ENCODE measurements around the gene SIPA1L3.

The SIPA1L3 gene

GRCh38 chr19:38046254-38047048 lies 139.4 kb downstream of the SIPA1L3 start:
- no peak overlapping the region for H3K27ac ChIP-seq (ENCODE audit: insufficient read depth in 1 of 2, low read depth in 1 of 2, low read length in 2 of 2, poor library complexity in 1 of 2, severe bottlenecking in 2 of 2)

GRCh38 chr19:38047049-38047438 lies 140.0 kb downstream of the SIPA1L3 start:
- Histone ChIP-seq H3K36me3 (ENCODE audit: control insufficient read depth in 4 of 4, insufficient read depth in 4 of 4, low read length in 3 of 4) (peaks cover 0 to 3% (median 1%) of the 10 kb centered on the region in 4 experiments), H3K9me3 (ENCODE audit: control extremely low read depth in 1 of 5, control insufficient read depth in 4 of 5, insufficient read depth in 2 of 5, low read depth in 1 of 5, low read length in 4 of 5) (peaks cover 0 to 1% (median 0%) of the 10 kb centered on the region in 5 experiments), H3K27me3 (replicated peaks in 2 of 5; ENCODE audit: control insufficient read depth in 4 of 5, insufficient read depth in 5 of 5, low read length in 4 of 5) (no peaks in the 10 kb centered on the region), H3K27ac (ENCODE audit: insufficient read depth in 1 of 2, low read depth in 1 of 2, low read length in 2 of 2, poor library complexity in 1 of 2, severe bottlenecking in 2 of 2) (no peak overlapping the region), H3K4me3 (ENCODE audit: control insufficient read depth in 1 of 7, extremely low read depth in 1 of 7, insufficient read depth in 4 of 7, low read depth in 2 of 7, low read length in 6 of 7) (no peak overlapping the region), H3K4me1 (ENCODE audit: control extremely low read depth in 1 of 4, control insufficient read depth in 4 of 4, insufficient read depth in 4 of 4, low read length in 3 of 4) (peaks cover 6 to 61% (median 47%) of the 10 kb centered on the region in 4 experiments)
- ChIA-PET POLR2A (no interaction called here), CTCF (interaction anchor here (0.9 to 3.9 kb wide), 5 partner anchors 11 to 145 kb away, joined by 3 to 21 read pairs (median 4); partner anchors contain the start of genes SIPA1L3 and WDR87)
- DNase-seq, result peak in 2 of 3 donors; percentile 38 to 52
- WGBS (ENCODE audit: insufficient coverage), result 40% methylated on average over 2 of the region's 8 CpGs

More at GRCh38 chr19:38046254-38047048, 139.4 kb downstream of the SIPA1L3 start:
- Histone ChIP-seq H3K4me1 (ENCODE audit: control extremely low read depth in 1 of 4, control insufficient read depth in 4 of 4, insufficient read depth in 4 of 4, low read length in 3 of 4) (peaks cover 6 to 61% (median 47%) of the 10 kb centered on the region in 4 experiments), H3K27me3 (replicated peaks in 2 of 5; ENCODE audit: control insufficient read depth in 4 of 5, insufficient read depth in 5 of 5, low read length in 4 of 5) (no peaks in the 10 kb centered on the region), H3K36me3 (ENCODE audit: control insufficient read depth in 4 of 4, insufficient read depth in 4 of 4, low read length in 3 of 4) (no peaks in the 10 kb centered on the region), H3K9me3 (ENCODE audit: control extremely low read depth in 1 of 5, control insufficient read depth in 4 of 5, insufficient read depth in 2 of 5, low read depth in 1 of 5, low read length in 4 of 5) (no peaks in the 10 kb centered on the region), H3K4me3 (ENCODE audit: control insufficient read depth in 1 of 7, extremely low read depth in 1 of 7, insufficient read depth in 4 of 7, low read depth in 2 of 7, low read length in 6 of 7) (no peak overlapping the region)
- ChIA-PET POLR2A (no interaction called here), CTCF (interaction anchor here (0.6 to 3.9 kb wide), 4 partner anchors 11 to 144 kb away, joined by 3 to 21 read pairs (median 4); no protein-coding TSS in a partner anchor)
- 94% methylated on average over 16 of the region's 21 CpGs for WGBS (ENCODE audit: insufficient coverage)
- peak in 1 of 3 donors; percentile 31 for DNase-seq

GRCh38 chr19:38047641-38048040 lies 140.6 kb downstream of the SIPA1L3 start:
- WGBS (ENCODE audit: insufficient coverage), result 60% methylated on average over 15 of the region's 15 CpGs
- no peak for DNase-seq
- peaks cover 6 to 61% (median 47%) of the 10 kb centered on the region in 4 experiments for H3K4me1 ChIP-seq (ENCODE audit: control extremely low read depth in 1 of 4, control insufficient read depth in 4 of 4, insufficient read depth in 4 of 4, low read length in 3 of 4)
- no peak overlapping the region for H3K4me3 ChIP-seq (ENCODE audit: control insufficient read depth in 1 of 7, extremely low read depth in 1 of 7, insufficient read depth in 4 of 7, low read depth in 2 of 7, low read length in 6 of 7)
- POLR2A ChIA-PET, result no interaction called here
- CTCF ChIA-PET, result interaction anchor here (0.9 to 2.8 kb wide), 6 partner anchors 10 to 146 kb away, joined by 3 to 9 read pairs (median 4); partner anchors contain the start of genes SIPA1L3 and WDR87
- H3K9me3 ChIP-seq (ENCODE audit: control extremely low read depth in 1 of 5, control insufficient read depth in 4 of 5, insufficient read depth in 2 of 5, low read depth in 1 of 5, low read length in 4 of 5), result peaks cover 0 to 3% (median 0%) of the 10 kb centered on the region in 5 experiments
- no peaks in the 10 kb centered on the region for H3K27me3 ChIP-seq (replicated peaks in 2 of 5; ENCODE audit: control insufficient read depth in 4 of 5, insufficient read depth in 5 of 5, low read length in 4 of 5)
- H3K27ac ChIP-seq (ENCODE audit: insufficient read depth in 1 of 2, low read depth in 1 of 2, low read length in 2 of 2, poor library complexity in 1 of 2, severe bottlenecking in 2 of 2), result peak overlapping the region in 1 of 2 experiments; percentile 37
- H3K36me3 ChIP-seq (ENCODE audit: control insufficient read depth in 4 of 4, insufficient read depth in 4 of 4, low read length in 3 of 4), result peaks cover 0 to 5% (median 3%) of the 10 kb centered on the region in 4 experiments

- H3K4me3 ChIP-seq (ENCODE audit: control insufficient read depth in 1 of 7, extremely low read depth in 1 of 7, insufficient read depth in 4 of 7, low read depth in 2 of 7, low read length in 6 of 7), result peak overlapping the region in 4 of 7 experiments; percentile 14 to 40 (median 28)
- ChIA-PET POLR2A (interaction anchor here (1.1 kb wide), 1 partner anchor 18 kb away, joined by 3 read pairs; no protein-coding TSS in a partner anchor), CTCF (interaction anchor here (0.9 to 2.8 kb wide), 10 partner anchors 9 to 150 kb away, joined by 3 to 9 read pairs (median 4); partner anchors contain the start of genes SIPA1L3 and WDR87)
- H3K36me3 ChIP-seq (ENCODE audit: control insufficient read depth in 4 of 4, insufficient read depth in 4 of 4, low read length in 3 of 4), result peaks cover 2 to 9% (median 4%) of the 10 kb centered on the region in 4 experiments
- H3K27me3 ChIP-seq (replicated peaks in 2 of 5; ENCODE audit: control insufficient read depth in 4 of 5, insufficient read depth in 5 of 5, low read length in 4 of 5), result no peaks in the 10 kb centered on the region
- 48% methylated on average over 8 of the region's 10 CpGs for WGBS (ENCODE audit: insufficient coverage)
- peaks cover 6 to 52% (median 43%) of the 10 kb centered on the region in 4 experiments for H3K4me1 ChIP-seq (ENCODE audit: control extremely low read depth in 1 of 4, control insufficient read depth in 4 of 4, insufficient read depth in 4 of 4, low read length in 3 of 4)
- H3K27ac ChIP-seq (ENCODE audit: insufficient read depth in 1 of 2, low read depth in 1 of 2, low read length in 2 of 2, poor library complexity in 1 of 2, severe bottlenecking in 2 of 2), result peak overlapping the region in 1 of 2 experiments; percentile 44
- DNase-seq, result peak; percentile 48 to 81 (median 72)
- H3K9me3 ChIP-seq (ENCODE audit: control extremely low read depth in 1 of 5, control insufficient read depth in 4 of 5, insufficient read depth in 2 of 5, low read depth in 1 of 5, low read length in 4 of 5), result peaks cover 0 to 3% (median 0%) of the 10 kb centered on the region in 5 experiments
Observed at GRCh38 chr19:38049105-38049649, 142.2 kb downstream of the SIPA1L3 start.

GRCh38 chr19:38055010-38055409 lies 148.0 kb downstream of the SIPA1L3 start:
- H3K4me3 ChIP-seq (ENCODE audit: control insufficient read depth in 1 of 7, extremely low read depth in 1 of 7, insufficient read depth in 4 of 7, low read depth in 2 of 7, low read length in 6 of 7), result no peak overlapping the region
- H3K27ac ChIP-seq (ENCODE audit: insufficient read depth in 1 of 2, low read depth in 1 of 2, low read length in 2 of 2, poor library complexity in 1 of 2, severe bottlenecking in 2 of 2), result no peak overlapping the region
- H3K4me1 ChIP-seq (ENCODE audit: control extremely low read depth in 1 of 4, control insufficient read depth in 4 of 4, insufficient read depth in 4 of 4, low read length in 3 of 4), result peaks cover 0 to 36% (median 18%) of the 10 kb centered on the region in 4 experiments
- ChIA-PET CTCF (interaction anchor here (0.9 kb wide), 1 partner anchor 142 kb away, joined by 3 read pairs; no protein-coding TSS in a partner anchor), POLR2A (no interaction called here)
- H3K27me3 ChIP-seq (replicated peaks in 2 of 5; ENCODE audit: control insufficient read depth in 4 of 5, insufficient read depth in 5 of 5, low read length in 4 of 5), result no peaks in the 10 kb centered on the region
- peaks cover 0 to 3% (median 0%) of the 10 kb centered on the region in 5 experiments for H3K9me3 ChIP-seq (ENCODE audit: control extremely low read depth in 1 of 5, control insufficient read depth in 4 of 5, insufficient read depth in 2 of 5, low read depth in 1 of 5, low read length in 4 of 5)
- H3K36me3 ChIP-seq (ENCODE audit: control insufficient read depth in 4 of 4, insufficient read depth in 4 of 4, low read length in 3 of 4), result peaks cover 2 to 13% (median 4%) of the 10 kb centered on the region in 4 experiments
- whole genome bisulfite sequencing (ENCODE audit: insufficient coverage), result 87% methylated on average over 6 of the region's 9 CpGs
- no peak for DNase-seq

- POLR2A ChIA-PET, result no interaction called here
- H3K4me3 ChIP-seq (ENCODE audit: control insufficient read depth in 1 of 7, extremely low read depth in 1 of 7, insufficient read depth in 4 of 7, low read depth in 2 of 7, low read length in 6 of 7), result no peak overlapping the region
- no peak overlapping the region for H3K27ac ChIP-seq (ENCODE audit: insufficient read depth in 1 of 2, low read depth in 1 of 2, low read length in 2 of 2, poor library complexity in 1 of 2, severe bottlenecking in 2 of 2)
- peaks cover 0 to 40% (median 22%) of the 10 kb centered on the region in 4 experiments for H3K4me1 ChIP-seq (ENCODE audit: control extremely low read depth in 1 of 4, control insufficient read depth in 4 of 4, insufficient read depth in 4 of 4, low read length in 3 of 4)
- peaks cover 2 to 13% (median 4%) of the 10 kb centered on the region in 4 experiments for H3K36me3 ChIP-seq (ENCODE audit: control insufficient read depth in 4 of 4, insufficient read depth in 4 of 4, low read length in 3 of 4)
- CTCF ChIA-PET, result interaction anchor here (0.9 kb wide), 1 partner anchor 143 kb away, joined by 3 read pairs; no protein-coding TSS in a partner anchor
- no peaks in the 10 kb centered on the region for H3K27me3 ChIP-seq (replicated peaks in 2 of 5; ENCODE audit: control insufficient read depth in 4 of 5, insufficient read depth in 5 of 5, low read length in 4 of 5)
- no peak for DNase-seq
- WGBS (ENCODE audit: insufficient coverage), result 97% methylated on average over 17 of the region's 18 CpGs
- H3K9me3 ChIP-seq (ENCODE audit: control extremely low read depth in 1 of 5, control insufficient read depth in 4 of 5, insufficient read depth in 2 of 5, low read depth in 1 of 5, low read length in 4 of 5), result peaks cover 0 to 3% (median 0%) of the 10 kb centered on the region in 5 experiments
Observed at GRCh38 chr19:38055655-38056521, 148.9 kb downstream of the SIPA1L3 start.

Measured in common myeloid progenitor, CD34-positive (primary cell).